Renal pelvis (tissue), 4 donors: ENCODE measurements around the gene HNF1A. TPM values are rescaled to one million over a fixed set of nuclear protein-coding genes. Genes with fewer than 3 reads are reported as not detected.

Experiments
- DNase-seq: peaks from one replicate; pipeline ENCODE4 v3.0.0-alpha.2; 2013
- polyA plus RNA-seq, 3 donors: library from polyadenylated mRNA; unstranded; fragments of 120-200 nt; gene quantifications; one replicate each; pipeline ENCODE4 v1.2.1, GENCODE V29; 2013; ENCODE audit not compliant: insufficient read length in 3 of 3

Gene HNF1A
- polyA plus RNA-seq, 3 donors = 20.9 to 25.7 (median 25.2) TPM

GRCh38 chr12:121008347-121009098 lies 30.2 kb downstream of the HNF1A start:
- no peak for DNase-seq

- peak; percentile 30 for DNase-seq
These were observed 31.4 kb downstream of the HNF1A start for GRCh38 chr12:121009741-121010140.

- no peak for DNase-seq
These were observed 32.5 kb downstream of the HNF1A start for GRCh38 chr12:121010860-121011259.

- no peak for DNase-seq
These were observed 33.5 kb downstream of the HNF1A start for GRCh38 chr12:121011820-121012219.

- DNase-seq = no peak
These were observed 35.4 kb downstream of the HNF1A start for GRCh38 chr12:121013715-121014114.

GRCh38 chr12:121015825-121016766 lies 37.8 kb downstream of the HNF1A start, which contains the start of gene C12orf43:
TSS of gene C12orf43 (minus strand) at chr12:121016487. CDS start at chr12:121016474, 13 bp downstream.
- peak; percentile 93 for DNase-seq

GRCh38 chr12:121017966-121018491 lies 39.7 kb downstream of the HNF1A start:
- no peak for DNase-seq

GRCh38 chr12:121018860-121019617 lies 40.7 kb downstream of the HNF1A start:
- DNase-seq = no peak

GRCh38 chr12:121021754-121022153 lies 43.4 kb downstream of the HNF1A start:
- no peak for DNase-seq

GRCh38 chr12:121022713-121023112 lies 44.4 kb downstream of the HNF1A start:
- no peak for DNase-seq

GRCh38 chr12:121023799-121024198 lies 45.5 kb downstream of the HNF1A start:
- no peak for DNase-seq

- DNase-seq = no peak
These were observed 47.3 kb downstream of the HNF1A start for GRCh38 chr12:121025442-121026226.

GRCh38 chr12:121026274-121027045 lies 48.1 kb downstream of the HNF1A start:
- no peak for DNase-seq

- DNase-seq = no peak
These were observed 52.4 kb downstream of the HNF1A start for GRCh38 chr12:121030576-121031212.

- DNase-seq = no peak
These were observed 55.4 kb downstream of the HNF1A start for GRCh38 chr12:121033625-121034349.

GRCh38 chr12:121034616-121035305 lies 56.4 kb downstream of the HNF1A start:
- no peak for DNase-seq

- no peak for DNase-seq
These were observed 58.5 kb downstream of the HNF1A start for GRCh38 chr12:121036810-121037326.
